Hematopoietic multipotent progenitor cell treated with erythropoietin and hydrocortisone succinate and interleukin-3 and kit ligand, for 8 days (in vitro differentiated cells): Measurements from ENCODE around the gene RXRA.
A peak's percentile ranks its signal among the peaks of the same experiment; 100 is the strongest.

ENCODE experiments used
- DNase-seq: peaks from one replicate; pipeline ENCODE4 v3.0.0-alpha.2; 2015

Gene RXRA

DNA sequence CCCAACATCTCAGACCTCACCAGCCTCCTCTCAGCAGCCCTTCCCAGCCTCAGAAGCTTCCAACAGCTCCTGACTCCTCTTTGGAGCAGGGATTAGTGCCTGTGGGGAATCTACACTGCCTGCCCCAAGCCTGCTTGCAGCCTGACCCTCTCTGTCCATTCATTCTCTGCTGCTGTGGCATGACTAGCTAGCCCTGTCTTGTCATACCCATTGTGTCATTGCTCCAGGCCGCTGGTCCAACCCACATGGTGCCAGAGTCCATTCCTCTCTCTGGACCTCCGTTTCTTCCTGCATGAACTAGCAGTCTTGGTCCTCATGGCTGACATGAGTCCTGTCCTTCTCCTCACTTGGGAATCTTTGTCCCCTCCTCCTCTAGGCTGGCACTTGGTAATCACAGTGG is 12.8 kb upstream of the RXRA start:
- DNase-seq: no peak

DNA sequence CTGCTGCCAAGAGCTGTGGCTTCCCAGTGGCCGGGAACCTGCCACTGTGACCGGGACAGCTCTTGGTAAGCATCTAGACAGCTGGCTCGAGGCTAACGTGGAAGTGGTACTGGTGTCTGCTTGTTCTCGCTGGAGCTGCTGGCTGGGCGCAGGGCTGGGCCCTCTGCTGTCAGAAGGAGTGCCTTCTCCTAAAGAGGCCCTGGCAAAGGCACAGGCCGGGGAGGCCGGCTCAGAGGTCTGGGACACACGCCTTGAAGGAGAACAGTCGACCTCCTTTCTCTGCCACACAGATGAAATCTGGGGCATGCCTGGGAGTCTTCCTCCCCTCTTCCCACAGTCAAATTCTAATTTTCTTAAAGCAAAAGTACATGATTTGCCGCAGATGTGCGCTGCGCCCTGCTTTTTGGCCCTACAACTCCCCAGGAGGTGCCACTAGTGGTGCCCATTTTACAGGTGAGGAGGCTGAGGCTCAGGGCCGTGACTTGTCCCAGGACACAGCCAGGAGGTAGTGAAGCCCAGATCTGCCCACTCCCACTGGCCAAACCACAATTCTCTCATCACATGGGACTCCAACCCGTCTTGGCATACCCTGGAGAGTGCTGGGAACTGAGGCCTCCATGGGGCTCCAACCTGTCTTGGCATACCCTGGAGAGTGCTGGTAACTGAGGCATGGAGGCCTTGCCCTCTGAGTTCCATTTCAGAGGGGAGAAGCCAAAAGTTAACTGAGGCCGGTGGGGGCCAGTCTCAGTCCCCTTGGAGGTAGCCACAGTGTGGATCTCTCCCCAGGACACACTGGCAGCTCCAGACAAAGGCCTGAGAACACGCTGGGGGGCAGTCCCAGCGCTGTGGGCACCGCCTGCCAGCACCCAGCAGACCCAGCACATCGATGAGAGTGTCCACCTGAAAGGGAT is 12.0 kb upstream of the RXRA start:
- no peak for DNase-seq

DNA sequence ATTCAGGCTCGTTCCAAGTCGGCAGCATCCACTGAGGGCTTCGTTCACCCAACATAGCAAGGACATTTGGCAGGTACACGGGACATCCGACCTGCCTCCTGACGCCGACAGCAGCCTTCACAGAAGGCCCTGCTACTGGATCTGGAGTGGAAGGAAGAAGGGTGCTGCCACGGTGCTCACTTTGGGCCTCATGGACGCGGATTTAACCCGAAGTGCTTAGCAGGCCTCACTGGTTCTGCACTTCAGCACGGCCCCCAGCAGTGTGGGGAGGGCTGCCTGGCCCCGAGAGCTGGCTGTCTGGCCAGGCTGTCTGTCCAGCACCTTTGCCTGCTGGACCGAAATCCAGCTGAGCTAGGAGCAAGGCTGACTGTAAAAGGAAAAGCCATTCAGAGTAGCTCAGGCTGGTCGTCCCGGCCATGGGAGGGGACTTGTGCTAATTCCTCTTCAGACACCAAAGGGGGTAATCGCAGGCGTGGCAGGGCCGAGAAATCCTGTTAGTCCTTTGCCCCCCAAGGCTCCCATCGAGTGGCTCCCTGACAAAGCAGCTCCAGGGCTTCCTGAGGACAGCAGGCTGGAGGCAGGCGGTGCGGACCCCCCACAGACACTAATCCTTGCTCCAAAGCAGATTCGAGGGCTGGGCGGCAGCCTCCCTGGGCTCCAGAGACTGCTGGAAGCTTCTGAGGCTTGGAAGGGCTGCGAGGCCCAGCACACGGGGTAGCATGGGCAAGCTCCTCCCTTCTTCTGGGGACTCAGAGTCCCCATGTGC is 11.1 kb upstream of the RXRA start:
- DNase-seq: no peak

DNA sequence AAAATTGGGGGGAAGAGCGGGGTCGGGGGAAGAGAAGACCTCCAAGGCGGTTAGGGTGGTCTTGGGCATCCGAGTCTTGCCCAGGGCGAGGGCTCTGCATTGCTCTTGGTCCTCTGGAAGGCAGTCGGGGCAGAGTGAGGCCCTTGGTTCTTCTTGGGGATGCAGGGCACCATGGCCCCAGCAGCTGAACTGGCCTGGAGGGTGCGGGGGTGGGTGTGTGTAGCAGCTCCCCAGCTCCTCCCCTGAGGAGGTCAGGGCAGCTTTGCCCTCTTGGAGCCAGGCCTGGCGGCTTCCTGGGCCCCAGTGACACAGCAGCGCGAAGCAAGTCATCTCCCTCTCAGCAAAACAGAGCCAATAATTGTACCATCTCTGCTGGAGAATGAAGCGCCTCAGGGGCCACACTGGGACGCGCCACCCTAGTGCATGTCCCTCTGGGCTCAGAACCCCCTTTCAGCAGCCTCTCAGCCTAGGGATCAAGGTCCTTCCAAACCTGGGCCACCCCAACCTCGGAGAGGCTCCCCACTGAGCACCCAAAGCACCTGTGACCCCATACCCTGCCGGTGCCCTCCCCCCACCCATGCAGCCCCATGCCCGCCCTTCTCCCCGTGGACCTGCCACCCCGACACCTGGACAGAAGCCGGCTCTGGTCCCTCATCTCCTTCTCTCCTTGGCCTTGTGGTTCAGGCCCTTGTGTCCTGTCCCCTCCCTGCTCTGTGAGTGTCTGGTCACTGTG is 10.4 kb upstream of the RXRA start:
- DNase-seq: peak; percentile 60

GRCh38 chr9:134316449-134317160 is 9.7 kb upstream of the RXRA start:
- peak; percentile 97 for DNase-seq

DNA sequence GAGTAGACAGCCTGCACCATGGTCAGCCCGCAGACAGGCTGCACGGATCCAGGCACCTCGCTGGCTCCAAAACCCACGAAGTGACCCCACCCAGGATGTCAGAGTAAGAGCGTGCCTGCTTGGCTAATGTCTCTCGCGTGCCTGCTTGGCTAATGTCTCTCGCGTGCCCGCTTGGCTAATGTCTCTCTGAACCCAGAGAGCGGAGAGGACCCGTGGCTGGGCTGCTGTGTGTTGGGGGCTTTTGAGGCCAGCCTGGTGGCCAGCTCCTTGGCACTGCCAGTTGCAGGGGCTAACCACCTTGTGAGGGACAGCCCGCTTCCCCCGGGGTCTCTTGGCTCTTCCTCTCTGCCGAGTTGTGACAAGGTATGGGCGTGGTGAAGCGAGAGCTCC is 8.9 kb upstream of the RXRA start:
- peak; percentile 47 for DNase-seq

GRCh38 chr9:134317790-134318414 is 8.4 kb upstream of the RXRA start:
- no peak for DNase-seq

- DNase-seq: no peak
Measured at GRCh38 chr9:134318481-134318891, 7.8 kb upstream of the RXRA start.

GRCh38 chr9:134318941-134319305 is 7.3 kb upstream of the RXRA start:
- no peak for DNase-seq

GRCh38 chr9:134319306-134320125 is 6.7 kb upstream of the RXRA start:
- no peak for DNase-seq

GRCh38 chr9:134320126-134320867 is 6.0 kb upstream of the RXRA start:
- DNase-seq: no peak

- no peak for DNase-seq
Measured at GRCh38 chr9:134320868-134321471, 5.3 kb upstream of the RXRA start.

- no peak for DNase-seq
Measured at GRCh38 chr9:134321531-134321930, 4.7 kb upstream of the RXRA start.

DNA sequence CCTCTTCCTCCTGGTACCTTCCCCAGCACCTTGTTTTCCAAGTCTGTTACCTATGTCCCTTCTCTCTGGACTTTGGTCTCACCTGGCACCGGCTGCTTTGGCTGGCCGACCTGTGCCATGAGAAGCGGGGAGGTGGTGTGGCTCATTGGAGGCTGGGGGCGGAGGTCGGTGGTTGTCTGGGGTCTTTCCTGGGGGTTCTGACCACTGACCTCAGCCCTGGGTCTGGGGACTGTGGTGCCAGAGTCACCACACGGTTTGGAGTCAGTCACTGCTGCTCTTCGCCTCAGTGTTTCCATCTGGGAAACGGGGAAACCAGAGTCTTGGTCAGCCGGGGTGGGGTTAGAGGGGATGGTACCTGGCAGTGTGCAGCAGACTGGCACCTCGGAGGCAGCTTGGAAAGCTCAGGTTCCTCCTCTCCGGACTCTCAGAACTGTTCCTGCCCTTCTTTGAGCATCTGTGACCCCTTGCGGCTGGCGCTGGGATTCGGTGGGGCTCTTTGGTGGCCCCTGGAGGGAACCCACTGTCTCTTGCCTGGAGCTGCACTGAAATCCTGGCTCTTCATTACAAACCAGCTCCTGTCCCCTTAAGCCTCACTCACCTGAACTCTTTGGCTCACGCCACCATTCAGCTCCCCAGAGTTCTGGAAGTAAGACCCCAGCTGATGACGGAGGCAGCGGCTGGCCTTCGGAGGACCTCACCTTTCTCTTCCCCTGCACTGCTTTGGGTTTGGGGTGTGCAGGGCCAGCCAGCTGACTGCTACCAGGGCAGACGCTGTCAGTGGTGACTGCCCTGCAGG is 4.1 kb upstream of the RXRA start:
- DNase-seq: no peak

GRCh38 chr9:134322781-134323241 is 3.4 kb upstream of the RXRA start:
- no peak for DNase-seq

GRCh38 chr9:134323741-134324358 is 2.4 kb upstream of the RXRA start:
- peak; percentile 31 for DNase-seq

DNA sequence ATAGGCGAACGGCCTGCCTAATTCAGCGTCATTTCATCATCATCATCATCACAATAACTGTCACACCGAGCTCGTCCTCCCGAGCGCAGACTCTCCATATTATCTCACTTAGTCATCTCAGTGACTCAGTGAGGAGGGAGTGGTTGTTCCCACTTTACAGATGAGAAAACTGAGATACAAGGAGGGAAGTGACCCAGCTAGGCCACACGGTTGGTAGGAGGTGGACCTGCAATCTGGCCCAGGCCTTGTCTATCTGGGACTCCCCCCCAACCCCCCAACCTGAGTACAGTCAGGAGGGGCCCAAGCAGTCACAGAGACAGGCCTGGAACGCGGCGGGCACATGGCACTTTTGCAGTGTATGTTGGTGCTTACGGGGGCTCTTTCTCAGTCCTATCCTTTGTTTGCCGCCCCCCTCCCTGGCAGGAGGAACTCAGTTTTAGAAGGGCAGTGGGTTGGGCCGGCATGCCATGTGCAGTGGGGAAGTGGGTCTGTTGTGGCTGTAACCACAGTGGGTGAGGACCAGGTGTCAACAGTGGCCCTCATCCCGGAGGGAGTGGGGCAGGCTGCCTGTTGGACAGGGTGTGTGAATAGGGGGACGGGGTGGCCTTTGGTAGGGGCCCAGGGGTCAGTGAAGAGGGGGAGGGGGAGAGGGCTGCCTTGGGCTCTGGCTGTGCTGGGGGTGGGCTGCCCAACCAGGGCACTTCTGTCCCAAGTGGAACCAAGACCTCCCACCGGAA is 1.7 kb upstream of the RXRA start:
- DNase-seq: peak; percentile 71
